T47D (cell line): ENCODE data around the gene PCGF5.
"Not testable (repeated sequence)": the region's sequence is repeated elsewhere in the genome, so short reads cannot be mapped to it uniquely, and the experiment has no call there.

ENCODE experiments used
- DNase-seq, 2 experiments: peaks; one replicate each; pipeline versions ENCODE4 v3.0.0 to v3.0.0-alpha.2; 2011 to 2012; ENCODE audit warnings: low read depth in 1 of 2, low spot score in 1 of 2
- JUND ChIP-seq: IDR thresholded peaks from 2 replicates; pipeline ENCODE4 v1.6.1; 2012; ENCODE audit warnings: low read depth
- in situ Hi-C: cut with HindIII; loops from 2 replicates; pipeline ENCODE4 v1.10.0; 2016; ENCODE audit warnings: low sequenced_read_pairs, low pct_unique_long_range_greater_than_20kb

The PCGF5 gene

GRCh38 chr10:91253300-91253699 lies 32.8 kb downstream of the PCGF5 start:
- in situ Hi-C loops = no loop called here

GRCh38 chr10:91257310-91257709 lies 36.8 kb downstream of the PCGF5 start:
- in situ Hi-C loops = no loop called here
- DNase-seq = no peak
- TF ChIP-seq JUND = no peak

More at GRCh38 chr10:91253300-91253699, 32.8 kb downstream of the PCGF5 start:
- TF ChIP-seq JUND = no peak
- no peak for DNase-seq

- DNase-seq, in situ Hi-C loops: not testable (repeated sequence)
Observed at GRCh38 chr10:91260417-91260816, 40.0 kb downstream of the PCGF5 start.

- no peak for DNase-seq
- in situ Hi-C loops = no loop called here
- TF ChIP-seq JUND = no peak
Observed at GRCh38 chr10:91271886-91272285, 51.4 kb downstream of the PCGF5 start.

GRCh38 chr10:91284486-91285090 lies 64.1 kb downstream of the PCGF5 start:
- no peak for TF ChIP-seq JUND
- in situ Hi-C loops = no loop called here
- DNase-seq = no peak

- no peak for DNase-seq
- in situ Hi-C loops = no loop called here
- TF ChIP-seq JUND = no peak
Observed at GRCh38 chr10:91286572-91286971, 66.1 kb downstream of the PCGF5 start.

- TF ChIP-seq JUND = no peak
- DNase-seq = no peak
- in situ Hi-C loops = no loop called here
Observed at GRCh38 chr10:91287276-91287675, 66.8 kb downstream of the PCGF5 start.

GRCh38 chr10:91287912-91288311 lies 67.4 kb downstream of the PCGF5 start:
- in situ Hi-C loops = no loop called here
- DNase-seq = no peak
- TF ChIP-seq JUND = no peak

- DNase-seq = no peak
- no peak for TF ChIP-seq JUND
- in situ Hi-C loops = no loop called here
Observed at GRCh38 chr10:91289305-91289704, 68.8 kb downstream of the PCGF5 start.

- in situ Hi-C loops = no loop called here
- DNase-seq = no peak
- no peak for TF ChIP-seq JUND
Observed at GRCh38 chr10:91290607-91291006, 70.1 kb downstream of the PCGF5 start.

GRCh38 chr10:91294134-91294906 lies 73.9 kb downstream of the PCGF5 start:
- peak in 1 of 2 experiments; percentile 54 for DNase-seq
- in situ Hi-C loops = no loop called here
- no peak for TF ChIP-seq JUND

- no peak for DNase-seq
- in situ Hi-C loops = no loop called here
- TF ChIP-seq JUND = no peak
Observed at GRCh38 chr10:91295346-91295745, 74.9 kb downstream of the PCGF5 start.

GRCh38 chr10:91296471-91296870 lies 76.0 kb downstream of the PCGF5 start:
- in situ Hi-C loops = no loop called here
- no peak for TF ChIP-seq JUND
- DNase-seq = peak in 1 of 2 experiments; percentile 36
